Vagina (tissue), 2 donors: ENCODE results near the gene FUBP3.

Source experiments
- POLR2A ChIP-seq, 2 donors: fragments of 450-650 bp; IDR thresholded peaks; one replicate each; pipeline ENCODE4 v1.6.1; 2017; ENCODE audit warnings: antibody characterized with exemption in 2 of 2, mild to moderate bottlenecking in 2 of 2, moderate library complexity in 2 of 2
- POLR2AphosphoS5 ChIP-seq, 2 donors: sonication (generic); formaldehyde crosslinking; IDR thresholded peaks; one replicate each; pipeline ENCODE4 v1.9.0; 2017; ENCODE audit warnings: antibody characterized with exemption in 2 of 2, mild to moderate bottlenecking in 2 of 2, low read depth in 1 of 2; ENCODE audit not compliant: insufficient read depth in 1 of 2
- TF ChIP-seq, protein P1 (sequence below), 3 experiments: fragments of 450-650 bp in 2 of 3; fragments of 200-600 bp in 1 of 3; sonication (generic) in 1 of 3; IDR thresholded peaks; one replicate each; pipeline ENCODE4 v1.5.1; 2017 to 2019; ENCODE audit warnings: antibody characterized with exemption in 3 of 3, mild to moderate bottlenecking in 2 of 3, moderate library complexity in 2 of 3

DNA sequence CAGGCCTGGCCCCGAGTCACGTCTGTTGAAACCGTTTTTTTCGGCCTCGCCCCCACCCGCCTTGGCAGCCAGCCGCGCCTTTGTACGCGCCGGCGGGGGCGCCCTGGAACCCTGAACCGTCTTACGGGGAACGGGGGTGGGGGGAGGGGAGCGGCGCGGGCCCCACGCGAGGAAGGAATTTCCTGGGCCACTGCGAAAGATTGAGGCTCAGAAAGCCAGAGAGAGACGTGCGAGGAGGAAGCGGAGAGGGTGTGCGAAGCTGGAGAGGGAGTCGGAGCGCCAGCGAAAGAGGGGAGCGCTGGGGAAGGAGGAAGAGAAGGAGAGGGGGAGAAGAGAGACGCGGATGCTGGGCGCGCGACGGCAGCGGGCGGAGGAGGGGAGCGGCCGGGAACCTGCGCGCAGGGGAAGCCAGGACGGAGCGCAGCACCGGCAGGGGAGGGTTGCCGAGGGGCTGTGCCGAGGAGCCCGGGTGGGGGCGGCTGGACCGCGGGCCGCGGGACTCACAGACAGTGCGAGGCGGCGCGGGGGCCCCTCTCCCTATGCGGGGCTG is 80.4 kb downstream of the FUBP3 start:
- TF ChIP-seq POLR2A (IDR thresholded peaks at IDR 0.05) (no peak), POLR2AphosphoS5 (IDR thresholded peaks at IDR 0.05; ENCODE audit: insufficient read depth in 1 of 2, low read depth in 1 of 2) (no peak)
- TF ChIP-seq, protein P1, sequence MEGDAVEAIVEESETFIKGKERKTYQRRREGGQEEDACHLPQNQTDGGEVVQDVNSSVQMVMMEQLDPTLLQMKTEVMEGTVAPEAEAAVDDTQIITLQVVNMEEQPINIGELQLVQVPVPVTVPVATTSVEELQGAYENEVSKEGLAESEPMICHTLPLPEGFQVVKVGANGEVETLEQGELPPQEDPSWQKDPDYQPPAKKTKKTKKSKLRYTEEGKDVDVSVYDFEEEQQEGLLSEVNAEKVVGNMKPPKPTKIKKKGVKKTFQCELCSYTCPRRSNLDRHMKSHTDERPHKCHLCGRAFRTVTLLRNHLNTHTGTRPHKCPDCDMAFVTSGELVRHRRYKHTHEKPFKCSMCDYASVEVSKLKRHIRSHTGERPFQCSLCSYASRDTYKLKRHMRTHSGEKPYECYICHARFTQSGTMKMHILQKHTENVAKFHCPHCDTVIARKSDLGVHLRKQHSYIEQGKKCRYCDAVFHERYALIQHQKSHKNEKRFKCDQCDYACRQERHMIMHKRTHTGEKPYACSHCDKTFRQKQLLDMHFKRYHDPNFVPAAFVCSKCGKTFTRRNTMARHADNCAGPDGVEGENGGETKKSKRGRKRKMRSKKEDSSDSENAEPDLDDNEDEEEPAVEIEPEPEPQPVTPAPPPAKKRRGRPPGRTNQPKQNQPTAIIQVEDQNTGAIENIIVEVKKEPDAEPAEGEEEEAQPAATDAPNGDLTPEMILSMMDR (IDR thresholded peaks at IDR 0.05), result no peak
